NT2/D1 (cell line): ENCODE data around the gene XYLT1.

Experiments
- SUZ12 ChIP-seq: IDR thresholded peaks from 2 replicates; pipeline ENCODE4 v1.6.1; 2011; ENCODE audit not compliant: insufficient read length, insufficient read depth; ENCODE audit errors: extremely low read depth
- YY1 ChIP-seq: IDR thresholded peaks from 2 replicates; pipeline ENCODE4 v1.6.1; 2011; ENCODE audit not compliant: insufficient read length, insufficient read depth
- ZNF274 ChIP-seq: IDR thresholded peaks from 2 replicates; pipeline ENCODE4 v1.6.1; 2011; ENCODE audit warnings: mild to moderate bottlenecking, low read depth, low read length

DNA sequence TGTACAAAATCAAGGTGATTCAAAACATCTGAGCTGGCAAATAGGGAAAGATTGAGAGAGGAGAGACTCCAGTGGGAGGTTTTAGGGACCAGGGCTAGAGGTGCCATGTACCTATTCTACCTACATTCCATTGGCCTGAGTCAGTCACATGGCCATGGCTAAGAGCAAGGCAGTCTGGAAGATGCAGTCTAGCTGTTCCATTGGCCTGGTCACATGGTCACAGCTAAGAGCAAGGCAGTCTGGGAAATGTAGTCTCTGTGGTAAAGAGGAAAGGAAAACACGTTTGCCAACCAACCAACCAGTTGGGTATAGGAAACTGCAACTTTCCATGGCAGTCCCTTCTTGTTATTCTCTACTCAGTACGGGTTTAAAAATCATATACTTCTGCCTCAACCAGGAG lies 369.1 kb downstream of the XYLT1 start:
- TF ChIP-seq ZNF274 = no peak
- TF ChIP-seq SUZ12 = no peak
- no peak for TF ChIP-seq YY1
